Chondrocyte (in vitro differentiated cells): ENCODE data around the gene PLA2G3. TPM values are rescaled to one million over a fixed set of nuclear protein-coding genes. Genes with fewer than 3 reads are reported as not detected.

ENCODE experiments used
- DNase-seq: peaks from one replicate; pipeline ENCODE4 v3.0.0; 2021; ENCODE audit warnings: mixed read lengths, low spot score
- H3K27ac Mint-ChIP-seq: one replicate; pipeline ENCODE4 v1.8.0; 2021; ENCODE audit warnings: mild to moderate bottlenecking, moderate library complexity, mixed read lengths; ENCODE audit not compliant: unreplicated experiment
- H3K27me3 Mint-ChIP-seq: 2 replicates; pipeline ENCODE4 v1.8.0; 2021; ENCODE audit warnings: low read depth, mixed read lengths
- H3K36me3 Mint-ChIP-seq: 2 replicates; pipeline ENCODE4 v1.8.0; 2021; ENCODE audit warnings: low read depth, mixed read lengths
- H3K4me1 Mint-ChIP-seq: 2 replicates; pipeline ENCODE4 v1.8.0; 2021; ENCODE audit warnings: low read depth, mild to moderate bottlenecking, mixed read lengths
- H3K4me3 Mint-ChIP-seq: one replicate; pipeline ENCODE4 v1.8.0; 2021; ENCODE audit warnings: mild to moderate bottlenecking, moderate library complexity, mixed read lengths; ENCODE audit not compliant: unreplicated experiment
- H3K9me3 Mint-ChIP-seq: 2 replicates; pipeline ENCODE4 v1.8.0; 2021; ENCODE audit warnings: low read depth, mixed read lengths
- CTCF ChIP-seq: fragments of 200-600 bp; sonication (generic); IDR thresholded peaks from 2 replicates; pipeline ENCODE4 v1.5.0; 2021; ENCODE audit warnings: antibody characterized with exemption, mild to moderate bottlenecking, moderate library complexity
- total RNA-seq: library from RNA; stranded (reverse); gene quantifications from 3 replicates; pipeline ENCODE4 v1.2.1, GENCODE V29; 2021

The PLA2G3 gene
- total RNA-seq, 1 donor from 2014 or later, result 0.07 TPM

GRCh38 chr22:31141551-31141950 is 1.2 kb upstream of the PLA2G3 start:
- no peak overlapping the region for H3K27ac Mint-ChIP-seq
- TF ChIP-seq CTCF, result no peak
- H3K4me1 Mint-ChIP-seq, result peaks cover 4% of the 10 kb centered on the region
- H3K36me3 Mint-ChIP-seq, result no peaks in the 10 kb centered on the region
- H3K4me3 Mint-ChIP-seq, result no peak overlapping the region
- DNase-seq, result no peak
- peaks cover 11% of the 10 kb centered on the region for H3K9me3 Mint-ChIP-seq
- peaks cover 15% of the 10 kb centered on the region for H3K27me3 Mint-ChIP-seq

DNA sequence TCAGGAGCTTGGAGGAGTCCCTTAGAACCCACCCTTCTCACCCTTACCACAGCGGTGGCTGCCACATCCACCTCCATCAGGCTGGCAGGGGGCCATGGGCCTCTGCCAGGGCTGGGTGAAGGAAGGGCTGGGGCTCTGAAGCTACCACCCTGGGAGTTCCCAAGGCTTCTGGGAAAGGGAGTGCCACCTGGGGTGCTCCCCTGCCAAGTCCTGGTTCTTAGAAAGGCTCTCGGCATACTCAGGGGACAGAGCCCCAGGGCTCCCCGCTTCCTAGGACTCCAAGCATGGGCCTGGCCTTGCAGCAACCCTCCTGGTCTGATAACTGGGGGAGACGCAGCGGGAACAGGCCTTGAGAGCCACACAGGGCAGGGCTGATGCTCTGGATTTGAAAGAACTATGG is 438 bp upstream of the PLA2G3 start:
- no peak for DNase-seq
- H3K4me3 Mint-ChIP-seq, result no peak overlapping the region
- H3K27ac Mint-ChIP-seq, result no peak overlapping the region
- peaks cover 9% of the 10 kb centered on the region for H3K9me3 Mint-ChIP-seq
- peaks cover 4% of the 10 kb centered on the region for H3K4me1 Mint-ChIP-seq
- TF ChIP-seq CTCF, result no peak
- H3K36me3 Mint-ChIP-seq, result no peaks in the 10 kb centered on the region
- H3K27me3 Mint-ChIP-seq, result peaks cover 15% of the 10 kb centered on the region

DNA sequence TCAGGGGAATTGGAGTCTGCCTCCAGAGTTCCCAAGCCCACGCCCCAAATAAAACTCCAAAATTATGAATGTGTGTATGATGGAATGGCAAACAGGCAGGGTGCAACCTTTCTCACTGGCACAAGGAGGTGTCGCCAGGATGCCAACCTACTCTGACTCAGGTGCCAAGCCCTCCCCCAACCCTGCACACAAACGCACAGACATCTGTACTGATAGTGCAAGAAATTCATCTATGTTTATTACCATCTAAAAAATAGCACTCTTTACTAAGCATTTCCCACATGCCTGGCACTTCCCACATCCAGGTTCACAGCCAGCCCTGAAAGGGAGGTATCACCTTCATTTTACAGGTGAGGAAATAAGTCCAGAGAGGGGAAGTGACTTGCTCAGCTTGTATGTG is 1.2 kb downstream of the PLA2G3 start:
- Mint-ChIP-seq H3K36me3 (no peaks in the 10 kb centered on the region), H3K4me3 (no peak overlapping the region), H3K4me1 (peaks cover 4% of the 10 kb centered on the region), H3K27ac (no peak overlapping the region), H3K27me3 (peaks cover 15% of the 10 kb centered on the region), H3K9me3 (no peaks in the 10 kb centered on the region)
- TF ChIP-seq CTCF, result no peak
- no peak for DNase-seq

- no peak overlapping the region for H3K4me3 Mint-ChIP-seq
- peaks cover 4% of the 10 kb centered on the region for H3K4me1 Mint-ChIP-seq
- H3K27me3 Mint-ChIP-seq, result peaks cover 15% of the 10 kb centered on the region
- no peak overlapping the region for H3K27ac Mint-ChIP-seq
- DNase-seq, result peak; percentile 87
- H3K36me3 Mint-ChIP-seq, result no peaks in the 10 kb centered on the region
- no peak for TF ChIP-seq CTCF
- H3K9me3 Mint-ChIP-seq, result no peaks in the 10 kb centered on the region
Measured at GRCh38 chr22:31138126-31138525, 2.2 kb downstream of the PLA2G3 start.

DNA sequence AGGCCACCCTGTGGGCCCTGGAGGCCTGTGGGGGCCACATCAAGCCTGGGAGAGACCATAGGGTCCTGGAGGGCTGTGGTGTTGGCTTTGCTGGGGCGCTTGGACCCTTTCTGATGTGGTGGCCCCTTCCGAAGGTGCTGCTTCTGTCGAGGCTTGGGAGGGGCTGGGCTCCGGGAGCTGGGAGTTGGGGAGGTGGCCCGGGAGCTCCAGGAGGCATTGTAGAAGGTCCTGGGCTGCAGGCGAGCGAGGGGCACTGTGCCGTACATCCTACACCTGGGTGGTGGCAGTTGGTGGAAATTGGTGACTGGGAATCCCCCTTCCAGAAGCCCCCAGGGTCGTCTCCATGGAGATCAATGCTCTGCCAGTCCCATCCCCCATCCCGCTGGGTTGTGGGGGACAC is 2.6 kb downstream of the PLA2G3 start:
- H3K4me1 Mint-ChIP-seq, result peaks cover 4% of the 10 kb centered on the region
- H3K4me3 Mint-ChIP-seq, result no peak overlapping the region
- no peaks in the 10 kb centered on the region for H3K36me3 Mint-ChIP-seq
- DNase-seq, result no peak
- H3K9me3 Mint-ChIP-seq, result no peaks in the 10 kb centered on the region
- H3K27ac Mint-ChIP-seq, result no peak overlapping the region
- H3K27me3 Mint-ChIP-seq, result peaks cover 15% of the 10 kb centered on the region
- no peak for TF ChIP-seq CTCF
